GM18861 (cell line): ENCODE measurements around the gene SMIM36.
"Not testable (repeated sequence)": the region's sequence is repeated elsewhere in the genome, so short reads cannot be mapped to it uniquely, and the experiment has no call there.

Source experiments
- ATAC-seq: cut with Tn5 transposase; IDR thresholded peaks from one replicate; pipeline ENCODE4 v1.9.1; 2021; ENCODE audit not compliant: unreplicated experiment

Gene SMIM36

DNA sequence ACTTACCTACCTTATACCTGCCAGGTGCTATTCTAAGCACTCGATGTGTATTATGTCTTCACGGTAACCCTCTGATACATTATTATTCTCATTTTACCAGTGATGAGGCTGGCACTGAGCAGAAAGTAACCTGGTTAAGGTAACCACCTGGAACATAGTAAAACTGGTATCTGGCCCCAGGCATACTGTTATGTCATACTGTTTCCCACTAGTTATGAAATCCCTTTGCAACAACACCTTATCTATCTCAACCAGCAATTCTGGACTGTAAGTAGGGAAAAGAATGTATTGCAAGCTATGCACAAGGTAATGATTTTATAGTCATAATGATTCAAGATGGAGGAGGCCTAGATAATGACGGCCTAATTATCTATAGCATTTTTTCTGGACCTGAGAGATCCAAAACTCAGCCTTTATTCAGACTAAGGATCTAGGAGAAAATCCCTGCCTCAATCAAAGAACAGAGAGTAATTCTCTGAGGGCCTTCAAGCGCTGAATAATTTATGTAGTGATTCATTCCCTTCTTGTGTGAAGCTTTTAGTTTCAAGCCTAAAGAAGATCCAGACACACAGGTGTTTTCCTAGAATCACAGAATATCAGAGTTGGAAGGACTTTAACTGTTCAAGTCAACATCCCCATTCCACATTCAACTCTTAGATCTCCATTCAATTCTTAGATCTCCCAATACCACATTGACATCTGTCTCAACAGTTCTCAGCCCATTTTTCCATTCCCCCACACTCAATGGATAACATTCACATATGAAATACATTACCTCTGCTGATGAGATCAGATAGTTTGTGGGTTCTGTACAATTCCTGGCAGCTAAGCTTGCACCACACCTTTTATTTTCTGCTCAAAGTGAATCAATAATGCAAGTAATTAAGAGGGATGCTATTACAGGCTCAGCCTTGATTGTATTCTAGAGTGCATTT, 74.8 kb downstream of the SMIM36 start:
- peak; percentile 4 for ATAC-seq

DNA sequence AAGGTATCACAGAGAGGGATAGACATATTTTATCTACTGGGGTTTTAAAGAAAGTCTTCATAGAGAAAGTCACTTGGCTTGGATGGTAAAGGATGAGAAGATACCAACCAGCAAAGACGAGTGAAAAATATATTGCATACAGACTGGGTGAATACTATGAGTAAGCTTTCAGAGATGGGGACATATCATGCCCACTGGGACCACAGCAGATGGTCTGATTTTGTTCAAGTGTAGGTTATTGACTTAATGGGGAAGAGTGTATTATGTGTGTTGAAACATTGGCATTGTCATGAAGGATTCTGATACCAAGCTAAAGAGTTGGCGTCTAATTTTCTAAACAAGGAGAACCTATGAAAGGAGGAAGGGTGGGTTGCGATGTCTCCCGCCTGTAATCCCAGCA, 75.8 kb downstream of the SMIM36 start:
- ATAC-seq, result no peak

DNA sequence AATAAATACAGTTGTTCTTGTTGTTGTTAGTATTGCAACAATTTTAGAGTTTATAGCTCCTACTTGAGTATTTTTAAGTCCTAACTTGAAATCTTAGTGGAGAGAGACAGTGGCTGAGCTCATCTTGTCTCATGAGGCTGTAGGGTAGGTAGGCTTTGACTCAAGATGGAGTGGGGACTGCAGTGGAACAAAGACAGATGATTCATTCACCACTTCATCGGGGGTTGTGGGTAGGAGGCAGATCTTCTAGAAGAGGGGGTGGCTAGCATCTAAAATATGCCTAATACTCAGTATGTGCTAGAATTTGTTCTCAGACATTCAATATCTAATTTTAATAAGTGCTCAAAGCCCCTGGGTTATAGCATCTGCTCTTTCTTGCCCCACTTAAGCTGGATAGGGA, 76.5 kb downstream of the SMIM36 start:
- ATAC-seq, result no peak

DNA sequence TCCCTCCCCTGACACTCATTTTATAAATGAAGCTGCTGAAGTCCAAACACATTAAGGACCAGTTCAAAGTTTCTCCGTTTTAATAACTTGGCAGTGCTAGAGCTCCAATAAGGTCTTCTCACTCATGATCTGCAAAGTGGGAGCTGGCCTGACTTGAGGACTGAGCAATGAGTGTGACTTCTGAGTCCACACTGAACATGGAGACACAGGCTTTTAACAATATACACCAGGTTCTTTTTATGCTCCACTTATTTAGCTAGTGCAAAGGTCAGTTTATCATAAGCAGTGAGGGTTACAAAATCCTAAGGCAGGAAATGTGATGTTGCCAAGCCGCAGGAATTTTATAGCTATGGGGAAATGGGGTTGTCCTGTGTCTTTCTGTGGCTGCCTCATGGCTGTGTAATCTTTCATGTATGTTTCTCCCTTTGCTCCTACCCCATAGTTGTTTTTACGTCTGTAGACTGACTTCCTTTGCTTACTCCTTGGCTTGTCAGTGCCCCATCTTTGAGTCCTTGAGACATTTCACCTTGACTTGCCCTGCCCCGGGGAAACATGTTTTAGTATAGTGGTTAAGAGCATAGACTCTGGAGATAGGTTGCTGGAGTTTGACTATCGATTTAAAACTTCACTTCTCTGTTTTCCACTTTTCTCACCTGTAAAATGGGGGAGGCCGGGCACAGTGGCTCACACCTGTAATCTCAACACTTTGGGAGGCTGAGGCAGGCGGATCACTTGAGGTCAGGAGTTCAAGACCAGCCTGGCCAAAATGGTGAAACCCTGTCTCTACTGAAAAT, 77.4 kb downstream of the SMIM36 start:
- ATAC-seq, result no peak

DNA sequence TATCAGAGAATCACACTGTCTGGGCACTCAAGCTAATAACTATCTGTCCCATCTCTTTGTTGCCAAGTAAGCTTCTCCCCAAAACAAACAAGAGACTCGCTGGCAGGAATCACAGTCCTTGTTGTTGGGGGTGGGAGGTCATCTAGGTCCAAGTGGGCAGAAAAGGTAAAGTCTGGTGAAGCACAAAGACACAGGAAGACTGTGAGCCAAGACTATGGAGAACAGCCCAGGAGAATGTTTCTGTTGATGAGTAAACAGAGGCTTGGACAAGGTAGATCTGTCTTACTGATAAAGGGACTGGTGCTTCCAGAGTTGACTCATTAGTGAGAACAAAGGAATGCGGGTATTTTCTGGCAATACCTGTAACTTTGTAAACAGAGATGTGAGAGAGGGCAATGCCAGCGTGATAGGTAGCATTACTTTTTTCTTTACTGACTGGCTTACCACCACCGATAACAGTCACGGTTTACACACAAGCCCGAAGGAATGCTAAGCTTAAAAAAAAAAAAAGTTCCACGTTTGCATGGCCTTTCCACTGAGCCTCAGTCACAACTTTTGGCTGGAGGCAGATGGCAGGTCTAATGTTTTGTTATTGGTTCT, 78.1 kb downstream of the SMIM36 start:
- no peak for ATAC-seq

DNA sequence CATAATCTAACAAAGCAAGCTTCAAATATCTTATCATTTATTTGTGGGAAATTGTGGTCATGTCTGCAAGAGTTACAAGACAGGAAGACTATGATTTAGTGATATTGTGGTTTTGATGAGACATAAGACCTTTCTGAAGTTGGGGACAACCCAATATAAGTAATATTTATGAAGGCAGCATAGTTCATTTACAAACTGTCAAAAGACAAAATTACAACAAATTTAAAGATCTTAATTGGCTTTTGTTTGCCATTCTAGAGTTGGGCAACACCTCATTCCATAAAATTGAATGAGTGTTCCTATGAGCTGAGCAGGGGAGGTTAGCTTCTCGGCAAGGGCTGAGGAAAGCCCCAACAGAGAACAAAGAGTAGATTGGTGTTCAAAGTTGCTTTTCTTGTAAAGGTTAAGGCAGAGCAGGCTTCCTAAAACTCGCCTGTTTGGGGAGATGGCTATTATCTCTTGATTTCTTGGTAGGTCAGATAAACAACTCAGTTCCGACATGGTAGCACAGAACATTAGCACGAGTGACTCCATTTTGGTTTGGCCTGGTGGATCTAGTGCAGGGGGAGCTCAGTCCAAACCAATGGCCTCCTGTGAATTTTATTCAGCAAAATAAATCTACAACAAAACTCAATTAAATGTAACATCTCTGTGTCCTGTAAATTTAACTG, 78.8 kb downstream of the SMIM36 start:
- no peak for ATAC-seq

DNA sequence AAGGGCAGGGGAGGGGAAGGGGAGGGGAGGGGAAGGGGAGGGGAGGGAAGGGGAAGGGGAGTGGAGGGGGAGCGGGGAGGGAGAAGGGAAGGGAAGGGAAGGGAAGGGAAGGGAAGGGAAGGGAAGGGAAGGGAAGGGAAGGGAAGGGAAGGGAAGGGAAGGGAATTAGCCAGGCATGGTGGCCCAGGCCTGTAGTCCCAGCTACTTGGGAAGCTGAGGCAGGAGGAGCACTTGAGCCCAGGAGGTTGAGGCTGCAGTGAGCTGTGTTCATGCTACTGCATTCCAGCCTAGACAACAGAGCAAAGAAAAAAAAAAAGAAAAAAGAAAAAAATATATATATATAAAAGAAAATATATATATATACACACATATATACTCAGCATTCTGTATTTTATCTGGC, 79.3 kb downstream of the SMIM36 start:
- not testable (repeated sequence) for ATAC-seq

DNA sequence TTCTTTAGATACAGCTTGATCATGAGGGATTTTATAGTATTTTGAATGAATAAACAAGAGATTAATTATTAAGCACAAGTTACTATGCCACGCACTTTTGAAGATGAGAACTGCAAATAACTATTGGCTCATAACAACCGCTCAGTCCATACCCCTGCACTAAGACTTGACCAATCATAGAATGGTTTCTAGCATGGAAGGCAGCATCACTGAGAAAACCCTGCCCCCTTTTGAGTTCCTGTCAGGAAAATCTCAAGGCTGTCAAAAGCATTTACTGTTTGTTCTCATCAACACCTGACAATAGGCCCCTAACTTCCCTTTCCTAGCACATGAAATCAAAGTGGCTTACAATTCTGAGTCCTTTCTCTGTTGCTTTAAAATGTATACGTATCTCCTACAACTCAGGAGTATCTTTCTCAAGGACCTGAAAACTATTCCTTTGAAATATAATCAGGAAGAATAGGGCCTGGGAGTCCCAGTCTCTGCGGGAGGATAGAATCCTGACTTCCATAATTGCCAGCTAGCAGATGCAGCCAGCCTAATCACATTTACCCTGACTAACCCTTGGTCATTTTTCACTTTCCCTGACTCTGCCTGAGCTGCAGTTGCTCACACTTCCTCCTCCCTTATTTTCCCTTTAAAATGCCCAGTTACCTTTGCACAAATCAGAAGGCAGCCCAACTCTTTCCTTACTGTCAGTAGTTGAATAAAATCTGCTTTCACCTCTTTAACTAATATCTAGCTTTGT, 80.5 kb downstream of the SMIM36 start:
- ATAC-seq, result no peak

DNA sequence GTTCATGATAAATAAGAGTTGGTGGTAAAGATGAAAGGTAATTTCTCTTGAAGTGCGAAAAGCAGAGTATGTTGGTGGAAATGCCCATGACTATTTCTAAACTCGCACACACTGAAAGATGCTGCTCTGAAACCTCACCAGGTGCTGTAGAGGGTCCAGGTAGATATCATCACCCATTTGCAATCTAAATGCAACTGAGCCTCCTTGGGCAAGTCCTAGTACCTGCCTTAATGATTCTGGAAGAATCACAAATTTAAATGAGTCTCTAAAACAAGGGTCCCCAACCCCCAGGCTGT, 83.7 kb downstream of the SMIM36 start:
- no peak for ATAC-seq

DNA sequence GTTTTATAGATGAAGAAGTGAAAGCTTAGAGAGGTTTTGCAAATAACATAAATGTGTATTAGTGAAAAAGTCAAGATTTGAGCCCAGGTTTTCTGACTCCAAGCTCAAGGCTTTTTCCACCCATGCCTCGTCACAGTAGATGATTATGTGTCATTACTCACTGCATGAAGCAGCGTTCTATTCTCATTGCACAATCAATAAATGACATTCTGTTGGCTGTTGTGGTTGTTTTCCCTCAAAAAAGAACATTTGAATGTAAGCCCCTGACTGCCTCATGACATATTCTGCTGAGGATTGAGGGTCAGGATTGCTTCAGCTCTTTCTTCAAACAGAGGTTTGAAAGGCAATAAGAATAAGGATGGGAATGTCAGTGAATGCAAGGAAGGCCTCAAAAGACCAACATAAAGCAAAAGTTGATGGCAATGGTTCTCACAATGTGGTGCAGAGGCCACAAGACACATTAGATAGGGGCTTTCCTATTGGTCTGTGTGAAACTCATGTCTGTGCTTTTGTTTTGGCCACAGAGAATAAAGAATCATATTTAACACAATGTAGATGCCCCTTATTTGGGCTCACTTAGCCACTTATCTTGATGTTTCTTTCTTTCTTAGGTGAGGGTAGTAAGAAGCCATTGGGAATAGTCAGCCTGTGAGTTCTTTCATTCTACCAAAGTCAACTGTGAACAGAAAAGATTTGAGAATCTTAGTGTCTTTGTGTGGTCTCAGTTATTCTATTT, 84.2 kb downstream of the SMIM36 start:
- ATAC-seq, result no peak

DNA sequence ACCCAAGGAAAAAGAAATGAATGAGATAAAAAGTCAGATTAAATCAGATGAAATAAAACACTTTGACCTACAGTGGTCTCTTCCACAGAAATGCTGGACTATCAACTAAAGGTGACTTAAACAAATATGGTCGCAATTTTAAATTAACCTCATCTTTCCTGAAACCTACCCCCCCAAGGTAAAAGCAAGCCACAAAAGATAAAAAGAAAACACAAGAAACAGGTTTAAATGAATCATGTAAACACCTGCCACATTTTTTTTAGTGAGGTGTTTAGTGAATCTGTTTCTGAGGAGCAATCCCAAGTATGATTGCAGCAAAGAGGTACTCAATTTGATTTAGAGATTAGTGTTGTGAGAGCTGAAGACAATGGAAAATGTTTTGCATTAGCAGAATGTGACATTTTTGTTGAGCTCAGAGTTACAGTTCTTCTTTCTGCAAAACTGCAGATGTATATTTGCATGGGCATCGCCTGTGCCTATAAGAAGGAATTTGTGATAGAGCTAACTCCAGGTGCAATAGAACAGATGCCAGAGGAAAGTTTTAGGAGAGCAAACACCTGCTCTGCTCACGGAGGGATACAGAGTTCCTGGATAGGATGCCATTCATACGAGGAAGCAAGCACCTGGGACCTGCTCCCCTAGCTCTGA, 86.2 kb downstream of the SMIM36 start:
- no peak for ATAC-seq

DNA sequence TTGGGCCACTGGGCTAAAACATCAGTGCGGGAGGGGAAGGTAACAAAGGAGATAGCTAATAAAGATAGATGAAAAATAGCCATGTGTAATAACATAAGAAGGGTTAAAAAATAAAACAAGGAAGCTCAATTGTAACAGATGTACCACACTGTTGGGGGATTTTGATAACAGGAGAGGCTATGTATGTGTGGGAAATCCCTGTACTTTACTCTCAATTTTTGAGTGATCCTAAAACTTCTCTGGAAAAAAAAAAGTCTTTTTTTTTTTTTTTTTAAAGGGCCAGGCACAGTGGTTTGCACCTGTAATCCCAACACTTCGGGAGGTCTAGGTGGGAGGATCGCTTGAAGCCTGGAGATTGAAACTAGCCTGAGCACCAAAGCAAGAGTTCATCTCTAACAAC, 87.7 kb downstream of the SMIM36 start:
- no peak for ATAC-seq

DNA sequence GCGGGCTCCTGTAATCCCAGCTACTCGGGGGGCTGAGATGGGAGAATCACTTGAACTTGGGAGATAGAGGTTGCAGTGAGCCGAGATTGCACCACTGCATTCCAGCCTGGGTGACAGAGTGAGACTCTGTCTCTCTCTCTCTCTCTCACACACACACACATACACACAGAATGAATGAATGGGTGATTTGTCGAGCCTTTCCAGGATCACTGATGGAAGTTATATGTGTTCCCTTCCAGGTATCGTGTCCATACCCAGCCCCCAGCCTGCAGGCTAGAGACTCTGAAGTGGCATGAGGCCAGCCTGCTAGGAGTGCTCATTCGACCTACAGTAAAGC, 88.5 kb downstream of the SMIM36 start:
- ATAC-seq, result not testable (repeated sequence)

DNA sequence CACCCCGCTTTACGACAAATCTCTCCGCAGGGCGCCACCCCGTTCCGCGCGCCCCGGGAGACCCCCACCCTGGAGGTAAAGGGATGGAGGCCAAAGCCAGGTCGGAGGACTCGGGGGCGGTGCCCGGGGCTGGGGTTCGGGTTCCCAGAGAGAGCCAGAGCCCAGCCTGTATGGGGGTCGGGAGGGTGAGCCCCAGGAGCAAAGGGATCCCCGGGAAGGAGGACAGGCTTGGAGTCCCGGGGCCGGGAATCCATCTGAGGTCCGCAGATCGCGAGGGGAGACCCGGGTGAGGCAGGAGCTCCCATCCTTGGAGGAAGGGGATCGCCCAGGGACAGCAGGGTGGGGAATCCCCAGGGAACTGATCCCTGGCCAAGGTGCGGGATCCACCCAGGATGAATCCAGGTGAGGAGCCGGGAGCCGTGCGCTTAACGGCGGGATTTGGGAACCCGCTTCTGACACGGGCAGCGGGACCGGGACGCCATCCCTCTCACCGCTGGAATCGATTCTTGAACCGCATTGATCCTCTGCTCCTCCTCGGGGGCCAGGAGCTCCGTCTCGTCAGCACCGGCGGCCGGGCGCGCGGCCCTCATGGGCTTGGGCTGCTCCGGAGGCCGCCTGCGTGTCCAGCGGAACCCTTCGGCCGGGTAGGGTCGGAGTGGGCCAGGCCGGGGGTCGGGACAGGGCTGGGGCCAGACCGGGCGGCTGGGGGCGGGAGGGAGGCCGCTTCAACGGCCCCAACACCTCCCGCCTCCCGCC, 89.9 kb downstream of the SMIM36 start, which contains the start of gene MMD:
Gene MMD, minus strand, starts transcription at position 657 of the 756 bp plus-strand sequence. Its CDS starts 140 bp downstream, at position 517.
- ATAC-seq, result peak; percentile 8

DNA sequence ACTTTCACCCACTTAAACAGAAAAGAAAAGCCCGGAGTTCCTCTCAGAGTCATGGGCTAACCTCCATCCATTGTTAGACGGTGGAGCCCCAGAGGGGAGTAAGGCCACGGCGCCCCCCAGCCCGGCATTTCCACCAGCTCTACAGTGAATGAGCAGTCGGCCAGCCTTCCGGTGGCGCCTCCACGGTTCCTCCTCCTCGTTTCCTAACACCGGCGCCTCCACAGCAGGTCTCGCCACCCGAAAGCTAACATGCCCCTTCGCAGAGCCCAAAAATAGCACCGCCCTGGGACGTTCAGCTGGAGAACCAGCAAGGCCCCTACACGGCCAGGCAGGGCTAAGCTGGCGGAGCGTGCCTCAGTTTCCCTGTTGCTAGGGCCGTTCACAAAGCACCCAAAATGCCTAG, 90.5 kb downstream of the SMIM36 start:
- ATAC-seq, result no peak

DNA sequence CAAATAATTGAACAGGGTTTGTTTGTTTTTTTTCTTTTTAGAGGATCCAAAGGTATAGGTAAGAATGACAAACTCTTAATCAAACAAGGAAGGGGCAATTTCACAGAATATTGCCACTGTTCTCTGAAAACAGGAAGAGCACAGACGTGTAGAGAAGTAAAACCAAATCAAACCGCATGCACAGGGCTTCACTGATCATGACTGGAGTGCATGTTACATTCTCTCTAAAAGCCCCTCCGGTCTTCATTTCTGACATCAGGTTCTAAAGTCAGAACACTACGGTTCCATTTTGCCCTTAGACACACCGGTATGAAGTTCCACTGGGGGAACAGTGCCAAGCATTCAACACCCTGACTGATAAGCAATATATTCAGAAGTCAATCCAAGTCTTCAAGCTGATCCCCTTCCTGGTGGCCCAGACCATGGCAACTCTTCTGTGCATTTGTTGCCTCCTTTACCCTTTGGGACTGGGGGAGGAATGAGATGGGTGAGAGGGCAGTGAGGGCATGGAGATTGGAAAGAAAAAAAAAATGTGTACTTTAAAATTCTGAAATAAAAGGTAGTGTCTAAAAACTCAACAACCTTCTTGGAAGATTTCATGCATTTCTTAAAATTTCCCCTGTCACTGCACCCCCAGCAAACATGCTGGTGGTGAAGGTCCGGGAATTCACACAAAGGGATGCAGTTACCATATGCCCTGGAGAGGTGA, 91.0 kb downstream of the SMIM36 start:
- ATAC-seq, result peak; percentile 37

DNA sequence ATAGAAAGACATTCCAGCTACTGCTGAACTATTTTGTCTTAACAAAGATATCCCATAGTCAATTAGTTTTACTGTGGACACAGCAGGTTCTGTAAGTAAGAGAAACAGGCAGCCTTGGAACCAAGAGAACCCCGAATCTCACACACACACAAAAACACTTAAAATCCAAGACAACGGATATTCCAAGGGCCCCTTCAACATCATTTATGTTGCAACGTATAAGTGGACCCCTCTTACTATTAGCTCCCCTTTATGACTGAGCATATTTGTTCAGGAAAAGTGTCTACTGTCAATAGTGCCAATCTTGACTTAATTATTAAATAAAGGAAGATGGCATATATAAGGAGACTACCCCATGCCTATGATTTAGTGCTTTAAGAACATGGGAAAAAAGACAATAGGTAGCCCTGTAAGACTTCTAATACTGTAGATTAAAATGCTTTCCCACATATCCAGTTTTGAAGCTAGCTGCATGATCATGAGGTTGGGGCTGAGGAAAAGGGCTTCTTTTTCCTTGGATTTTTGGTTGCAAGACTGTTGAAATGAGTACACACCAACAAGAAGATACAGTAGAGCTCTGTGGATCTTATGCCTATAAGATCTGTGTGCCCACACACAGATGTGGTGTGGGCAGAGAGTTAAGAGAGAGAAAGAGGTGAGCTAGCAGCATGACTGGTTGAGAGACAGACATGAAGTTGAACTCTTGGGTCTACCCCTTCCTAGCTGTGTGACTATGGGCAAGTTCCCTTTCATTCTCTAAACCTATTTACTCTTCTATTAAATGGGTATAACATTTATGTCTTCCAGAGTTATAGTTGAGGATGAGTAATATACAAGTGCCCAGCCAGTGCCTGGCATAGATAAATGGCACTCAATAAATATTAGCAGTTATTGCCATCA, 92.6 kb downstream of the SMIM36 start:
- no peak for ATAC-seq
